Esophagus mucosa (tissue), 1 donor: ENCODE data around the gene FLT3. TPM values are rescaled to one million over a fixed set of nuclear protein-coding genes. Genes with fewer than 3 reads are reported as not detected.
A peak's percentile ranks its signal among the peaks of the same experiment; 100 is the strongest.

Experiments
- ATAC-seq: fragments of 200-7000 bp; cut with Tn5 transposase; one replicate; pipeline ENCODE4 v1.9.1; 2020
- total RNA-seq: library from RNA; stranded (reverse); gene quantifications from one replicate; pipeline ENCODE4 v1.2.4, GENCODE V29; 2023
- donor health status: DM: yes; HTN: yes; CAD: no.

The FLT3 gene
- total RNA-seq, 1 donor from 2014 or later, result 0.12 TPM

DNA sequence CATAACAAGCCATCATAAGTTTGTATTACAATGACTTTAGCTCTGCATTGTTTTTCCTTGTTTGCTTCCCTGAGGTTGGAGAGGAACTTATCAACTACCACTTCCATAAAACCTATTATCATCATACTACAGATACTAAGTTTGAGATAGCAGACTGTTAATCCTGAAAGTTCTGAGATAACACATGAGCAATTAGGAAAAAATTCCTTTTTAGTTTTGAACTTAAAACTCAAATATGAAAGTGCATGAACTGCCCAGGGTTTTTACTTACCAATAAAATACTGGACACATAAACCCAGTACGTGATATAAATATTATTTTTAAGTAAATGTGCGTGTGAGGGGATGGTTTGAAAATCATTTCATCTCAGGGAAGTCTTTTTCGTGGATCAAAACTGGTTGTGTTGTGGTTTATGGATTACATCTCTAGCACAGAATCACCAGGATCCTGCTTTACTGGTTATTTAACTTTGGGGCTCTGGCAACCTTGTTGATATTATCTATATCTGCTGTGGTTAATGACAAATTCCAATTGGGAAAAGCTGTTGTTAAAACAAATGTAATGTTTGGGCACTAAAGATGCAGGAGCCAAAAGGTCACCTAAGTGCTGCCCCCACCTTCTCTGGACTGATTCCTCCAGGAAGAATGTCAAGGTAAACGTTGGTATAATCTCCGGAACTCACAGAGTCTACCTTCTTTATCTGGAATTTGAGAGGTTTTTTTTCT, 143.6 kb downstream of the FLT3 start:
- ATAC-seq, result no peak

- no peak for ATAC-seq
These were observed 145.3 kb downstream of the FLT3 start for GRCh38 chr13:27955014-27955591.

DNA sequence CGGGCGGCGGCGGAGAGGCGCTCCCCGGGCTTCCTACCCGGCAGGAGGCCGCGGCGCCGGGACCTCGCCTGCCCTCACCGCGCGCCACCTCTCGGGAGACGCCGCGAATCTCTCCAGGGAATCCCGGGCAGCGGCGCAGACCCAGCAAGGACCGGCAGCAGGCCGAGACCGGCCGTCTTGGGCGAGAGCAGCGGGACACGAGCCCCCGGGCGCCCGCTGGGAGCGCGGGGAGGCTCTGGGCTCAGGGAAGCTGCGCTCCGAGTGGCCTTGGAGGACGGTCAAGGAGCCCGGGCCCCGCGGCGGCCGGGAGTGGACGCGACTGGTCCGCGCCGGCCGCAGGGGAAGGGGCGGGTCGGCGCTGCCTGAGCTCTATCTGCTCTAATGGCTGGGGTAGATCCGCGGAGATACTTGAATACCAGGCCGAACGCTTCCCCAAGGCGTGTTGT, 145.9 kb downstream of the FLT3 start:
- peak; percentile 15 for ATAC-seq

DNA sequence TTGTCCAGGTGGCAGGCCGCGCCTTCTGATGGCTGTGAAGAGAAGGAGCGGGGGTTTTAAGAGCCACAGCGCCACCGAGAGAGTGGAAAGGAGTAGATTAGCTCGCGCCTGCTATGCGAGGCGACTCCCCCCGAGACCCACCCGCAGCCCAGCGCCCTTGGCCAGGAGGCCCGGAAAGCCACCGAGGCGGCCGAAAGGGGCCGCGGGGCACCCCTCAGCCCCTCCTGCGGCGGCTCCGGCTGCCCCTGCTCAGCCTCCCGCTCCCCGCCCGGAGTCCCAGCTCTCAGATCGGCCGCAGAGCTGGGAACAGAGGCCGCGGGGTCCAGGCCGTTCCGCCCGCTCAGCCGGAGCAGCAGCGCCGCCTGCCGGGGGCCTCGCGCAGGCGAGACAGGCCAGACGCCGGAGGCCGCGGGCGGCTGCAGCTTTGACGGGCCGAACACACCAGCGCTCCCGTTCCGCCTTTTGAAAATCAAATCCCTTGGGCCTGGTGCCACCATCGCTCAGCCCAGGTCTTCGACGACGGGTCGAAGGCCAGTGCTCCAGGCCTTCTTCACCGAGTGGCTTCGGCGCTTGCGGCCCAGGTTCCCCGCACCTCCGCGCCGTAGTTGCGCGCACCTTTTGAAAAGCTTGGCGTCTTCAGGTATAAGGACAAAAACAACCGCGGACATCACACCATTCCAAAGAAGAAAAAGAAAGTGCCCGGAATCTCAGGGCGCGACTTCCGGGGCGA, 146.5 kb downstream of the FLT3 start:
- peak; percentile 87 for ATAC-seq

Other genes starting within 250 kb of the FLT3 start
- not detected for gene PDX1, start 180.6 kb downstream of the FLT3 start, total RNA-seq
- gene CDX2, start 131.3 kb downstream of the FLT3 start, total RNA-seq, result not detected
- gene URAD, start 111.9 kb downstream of the FLT3 start, total RNA-seq, result not detected
- 18.5 TPM for gene PAN3, start 38.0 kb upstream of the FLT3 start, total RNA-seq